CD14-positive monocyte (primary cell): ENCODE data around the gene MSI2. TPM values are rescaled to one million over a fixed set of nuclear protein-coding genes. Genes with fewer than 3 reads are reported as not detected.
A peak's percentile ranks its signal among the peaks of the same experiment; 100 is the strongest.

ENCODE experiments used
- DNase-seq, 3 donors: peaks; one replicate each; pipeline ENCODE4 v3.0.0-alpha.2; 2011 to 2022
- H2AFZ ChIP-seq: 2 replicates; pipeline ENCODE4 v1.6.0; 2012; ENCODE audit warnings: mild to moderate bottlenecking, low read depth, low read length, inconsistent platforms; ENCODE audit not compliant: insufficient read depth, poor library complexity, severe bottlenecking
- H3K27ac ChIP-seq, 2 donors: 1 replicate in 1 of 2; 2 replicates in 1 of 2; pipeline ENCODE4 v1.5.1; 2012 to 2013; ENCODE audit warnings: low read length in 2 of 2, control low read depth in 1 of 2, inconsistent platforms in 1 of 2, low read depth in 1 of 2, mild to moderate bottlenecking in 1 of 2
- H3K27me3 ChIP-seq, 2 donors: one replicate each; pipeline versions ENCODE4 v1.6.0 to v1.6.1; 2011 to 2013; ENCODE audit warnings: low read length in 2 of 2; ENCODE audit not compliant: control insufficient read depth in 2 of 2, insufficient read depth in 2 of 2
- H3K36me3 ChIP-seq, 2 donors: replicated peaks in 1 of 2; 1 replicate in 1 of 2; 2 replicates in 1 of 2; pipeline versions ENCODE4 v1.5.1 to v1.6.1; 2012 to 2013; ENCODE audit warnings: low read length in 2 of 2, control low read depth in 1 of 2, inconsistent platforms in 1 of 2, mild to moderate bottlenecking in 1 of 2; ENCODE audit not compliant: insufficient read depth in 2 of 2, control insufficient read depth in 1 of 2
- H3K4me1 ChIP-seq, 2 donors: 1 replicate in 1 of 2; 2 replicates in 1 of 2; pipeline versions ENCODE4 v1.5.1 to v1.6.1; 2012 to 2013; ENCODE audit warnings: low read length in 2 of 2, control low read depth in 1 of 2, inconsistent platforms in 1 of 2, mild to moderate bottlenecking in 1 of 2, moderate library complexity in 1 of 2; ENCODE audit not compliant: insufficient read depth in 2 of 2, control insufficient read depth in 1 of 2
- H3K4me2 ChIP-seq: replicated peaks from 2 replicates; pipeline ENCODE3; 2012; ENCODE audit warnings: low read length, moderate library complexity, mild to moderate bottlenecking; ENCODE audit not compliant: poor library complexity, severe bottlenecking; ENCODE audit errors: extremely low read depth
- H3K4me3 ChIP-seq, 3 experiments: fragments of 200-600 bp in 1 of 3; sonication (generic) in 1 of 3; replicated peaks in 1 of 3; 1 replicate in 2 of 3; 2 replicates in 1 of 3; pipeline ENCODE4 v1.5.1; 2011 to 2013; ENCODE audit warnings: low read length in 3 of 3, mild to moderate bottlenecking in 3 of 3, control low read depth in 2 of 3, low read depth in 2 of 3, inconsistent platforms in 1 of 3, moderate library complexity in 1 of 3
- H3K79me2 ChIP-seq: 2 replicates; pipeline ENCODE4 v1.6.0; 2012; ENCODE audit warnings: mild to moderate bottlenecking, control low read depth, inconsistent platforms, low read length, moderate library complexity; ENCODE audit not compliant: insufficient read depth
- H3K9ac ChIP-seq: 2 replicates; pipeline ENCODE4 v1.6.0; 2017; ENCODE audit warnings: low read length, mild to moderate bottlenecking; ENCODE audit not compliant: insufficient read depth, poor library complexity, severe bottlenecking
- H3K9me3 ChIP-seq, 2 donors: replicated peaks in 1 of 2; 1 replicate in 1 of 2; 2 replicates in 1 of 2; pipeline versions ENCODE4 v1.5.1 to v1.6.1; 2012 to 2013; ENCODE audit warnings: low read length in 2 of 2, control low read depth in 1 of 2; ENCODE audit not compliant: control insufficient read depth in 1 of 2, insufficient read depth in 1 of 2
- H4K20me1 ChIP-seq: 2 replicates; pipeline ENCODE4 v1.6.0; 2012; ENCODE audit warnings: mild to moderate bottlenecking, low read length, control low read depth, moderate library complexity; ENCODE audit not compliant: insufficient read depth
- H3K27ac Mint-ChIP-seq, 7 donors: one replicate each; pipeline ENCODE4 v1.8.0; 2020; ENCODE audit warnings: mild to moderate bottlenecking in 7 of 7, mixed read lengths in 7 of 7, moderate library complexity in 6 of 7, inconsistent platforms in 2 of 7
- H3K27me3 Mint-ChIP-seq, 3 donors: one replicate each; pipeline ENCODE4 v1.8.0; 2021 to 2022; ENCODE audit warnings: low read depth in 3 of 3, mild to moderate bottlenecking in 3 of 3, mixed read lengths in 3 of 3, moderate library complexity in 3 of 3, inconsistent platforms in 1 of 3
- H3K36me3 Mint-ChIP-seq, 2 donors: one replicate each; pipeline ENCODE4 v1.8.0; 2020; ENCODE audit warnings: mixed read lengths in 2 of 2, inconsistent platforms in 1 of 2, mild to moderate bottlenecking in 1 of 2
- H3K4me1 Mint-ChIP-seq: one replicate; pipeline ENCODE4 v1.8.0; 2020; ENCODE audit warnings: mild to moderate bottlenecking, mixed read lengths
- H3K4me3 Mint-ChIP-seq, 2 donors: one replicate each; pipeline ENCODE4 v1.8.0; 2020; ENCODE audit warnings: mild to moderate bottlenecking in 2 of 2, mixed read lengths in 2 of 2, moderate library complexity in 1 of 2
- H3K9me3 Mint-ChIP-seq, 7 donors: one replicate each; pipeline ENCODE4 v1.8.0; 2020 to 2022; ENCODE audit warnings: mixed read lengths in 7 of 7, mild to moderate bottlenecking in 6 of 7, moderate library complexity in 6 of 7, inconsistent platforms in 2 of 7
- WGBS: methylation state at CpG from one replicate; pipeline ENCODE4 v1.1.5; 2013; ENCODE audit warnings: missing lambda C conversion rate; ENCODE audit not compliant: insufficient coverage; 5-methylcytosine and 5-hydroxymethylcytosine counted together
- intact Hi-C, 2 donors: fragments of 100-400 bp; cut with micrococcal nuclease; formaldehyde crosslinking; loops; one replicate each; pipeline versions ENCODE4 v1.15.0 to v1.15.1; 2023
- polyA plus RNA-seq, 3 donors: library from polyadenylated mRNA; depleted of rRNA in 1 of 3; unstranded in 2 of 3; stranded (reverse) in 1 of 3; fragments of 300-500 nt in 2 of 3; fragments of >200 nt in 1 of 3; fragmentation: Illumina TruSeq in 2 of 3; gene quantifications; 1 replicate in 2 of 3; 2 replicates in 1 of 3; pipeline ENCODE4 v1.2.3, GENCODE V29; 2012 to 2021
- TF ChIP-seq, protein P1 (sequence below): fragments of 200-600 bp; IDR thresholded peaks from one replicate; pipeline ENCODE4 v1.8.0; 2022; ENCODE audit warnings: antibody characterized with exemption, mild to moderate bottlenecking

Gene MSI2
- polyA plus RNA-seq, 3 donors: 0.20 to 6.6 (median 0.37) TPM

- H4K20me1 ChIP-seq: no peaks in the 10 kb centered on the region
- no peaks in the 10 kb centered on the region for H3K36me3 Mint-ChIP-seq
- H3K27me3 Mint-ChIP-seq: peaks cover 0 to 6% (median 4%) of the 10 kb centered on the region in 3 donors
- H2AFZ ChIP-seq: peak overlapping the region; percentile 15
- TF ChIP-seq, protein P1, sequence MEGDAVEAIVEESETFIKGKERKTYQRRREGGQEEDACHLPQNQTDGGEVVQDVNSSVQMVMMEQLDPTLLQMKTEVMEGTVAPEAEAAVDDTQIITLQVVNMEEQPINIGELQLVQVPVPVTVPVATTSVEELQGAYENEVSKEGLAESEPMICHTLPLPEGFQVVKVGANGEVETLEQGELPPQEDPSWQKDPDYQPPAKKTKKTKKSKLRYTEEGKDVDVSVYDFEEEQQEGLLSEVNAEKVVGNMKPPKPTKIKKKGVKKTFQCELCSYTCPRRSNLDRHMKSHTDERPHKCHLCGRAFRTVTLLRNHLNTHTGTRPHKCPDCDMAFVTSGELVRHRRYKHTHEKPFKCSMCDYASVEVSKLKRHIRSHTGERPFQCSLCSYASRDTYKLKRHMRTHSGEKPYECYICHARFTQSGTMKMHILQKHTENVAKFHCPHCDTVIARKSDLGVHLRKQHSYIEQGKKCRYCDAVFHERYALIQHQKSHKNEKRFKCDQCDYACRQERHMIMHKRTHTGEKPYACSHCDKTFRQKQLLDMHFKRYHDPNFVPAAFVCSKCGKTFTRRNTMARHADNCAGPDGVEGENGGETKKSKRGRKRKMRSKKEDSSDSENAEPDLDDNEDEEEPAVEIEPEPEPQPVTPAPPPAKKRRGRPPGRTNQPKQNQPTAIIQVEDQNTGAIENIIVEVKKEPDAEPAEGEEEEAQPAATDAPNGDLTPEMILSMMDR: no peak
- no peaks in the 10 kb centered on the region for H3K36me3 ChIP-seq
- H3K4me3 ChIP-seq: no peak overlapping the region
- no peak overlapping the region for H3K27ac ChIP-seq
- H3K27me3 ChIP-seq: no peaks in the 10 kb centered on the region
- no peak overlapping the region for H3K4me2 ChIP-seq
- DNase-seq: no peak
- H3K9me3 ChIP-seq: no peaks in the 10 kb centered on the region
- intact Hi-C loops: loop anchor here in 1 of 2 donors (5.0 kb wide), 2 partner anchors 430 to 870 kb away; no protein-coding TSS in a partner anchor
- peaks cover 1% of the 10 kb centered on the region for H3K4me1 Mint-ChIP-seq
- H3K27ac Mint-ChIP-seq: no peak overlapping the region
- H3K4me1 ChIP-seq: no peaks in the 10 kb centered on the region
- no peak overlapping the region for H3K9ac ChIP-seq
- no peaks in the 10 kb centered on the region for H3K79me2 ChIP-seq
- H3K9me3 Mint-ChIP-seq: no peaks in the 10 kb centered on the region
- WGBS: 29% methylated on average over 6 of the region's 7 CpGs
- H3K4me3 Mint-ChIP-seq: no peak overlapping the region
These were observed 14.2 kb upstream of the MSI2 start for GRCh38 chr17:57242148-57242547.

GRCh38 chr17:57243171-57243622, 13.1 kb upstream of the MSI2 start:
- Histone ChIP-seq H3K79me2 (no peaks in the 10 kb centered on the region), H3K4me1 (no peaks in the 10 kb centered on the region), H3K27me3 (no peaks in the 10 kb centered on the region), H4K20me1 (no peaks in the 10 kb centered on the region), H3K9me3 (no peaks in the 10 kb centered on the region), H3K36me3 (no peaks in the 10 kb centered on the region), H2AFZ (no peak overlapping the region), H3K27ac (no peak overlapping the region), H3K9ac (no peak overlapping the region), H3K4me3 (no peak overlapping the region), H3K4me2 (no peak overlapping the region)
- WGBS: 17% methylated on average over 8 of the region's 13 CpGs
- Mint-ChIP-seq H3K9me3 (no peaks in the 10 kb centered on the region), H3K4me3 (no peak overlapping the region), H3K27ac (no peak overlapping the region), H3K27me3 (peaks cover 0 to 6% (median 4%) of the 10 kb centered on the region in 3 donors), H3K36me3 (no peaks in the 10 kb centered on the region), H3K4me1 (peaks cover 1% of the 10 kb centered on the region)
- DNase-seq: peak; percentile 67 to 71 (median 70)
- intact Hi-C loops: loop anchor here in 1 of 2 donors (5.0 kb wide), 2 partner anchors 429 to 869 kb away; no protein-coding TSS in a partner anchor
- TF ChIP-seq, protein P1: peak; percentile 99
